ENCODE results near the gene ERF. TPM values are rescaled to one million over a fixed set of nuclear protein-coding genes. Genes with fewer than 3 reads are reported as not detected.

The ERF gene
- total and polyA plus RNA-seq, 2 donors (not counting 3 experiments of a cell fraction or from before 2014, with no cell fraction given), result 102 to 117 TPM

DNA sequence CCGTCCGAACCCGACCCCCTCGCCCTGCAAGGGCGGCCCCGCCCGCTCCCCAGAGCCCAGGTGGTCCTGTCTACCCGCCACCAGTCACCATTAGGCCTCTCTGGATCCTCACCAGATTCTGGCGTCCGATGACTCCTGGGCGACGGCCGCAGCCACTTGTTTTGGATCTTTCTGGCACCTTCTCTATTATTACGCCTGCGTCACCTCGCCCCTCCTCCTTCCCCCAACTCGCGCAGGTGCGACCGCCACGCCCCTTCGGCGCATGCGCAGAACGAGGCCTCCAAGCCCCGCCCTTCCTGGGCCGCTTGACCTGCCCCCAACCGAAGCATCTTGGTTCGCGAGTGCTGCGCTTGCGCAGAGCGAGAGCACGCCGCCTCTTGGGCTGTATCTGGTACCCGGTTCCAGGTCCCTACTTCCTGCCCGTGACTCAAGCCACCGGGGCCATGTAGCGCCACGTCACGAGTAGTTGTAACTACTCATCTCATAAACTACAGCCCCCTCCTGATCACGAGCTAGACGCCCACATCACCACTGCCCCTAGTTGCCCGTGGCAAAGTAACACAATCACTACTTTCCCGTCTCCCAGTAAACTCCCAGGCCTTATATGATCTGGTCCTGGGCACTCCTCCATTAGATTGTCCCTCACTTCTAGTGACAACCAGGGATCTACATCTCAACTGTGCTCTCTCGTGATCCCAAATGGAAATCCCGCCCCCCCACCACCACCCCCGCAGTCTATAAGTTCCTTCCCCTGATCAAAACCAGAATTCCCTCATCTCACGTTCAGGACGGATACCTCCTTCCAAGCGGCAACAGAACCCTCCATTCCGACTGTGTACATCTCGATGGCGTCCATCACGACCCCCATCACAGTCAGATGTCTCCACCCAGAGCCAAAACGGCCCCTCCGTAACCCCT, 37.1 kb downstream of the ERF start, which contains the start of gene DEDD2:
Gene DEDD2, minus strand, starts transcription at position 158 of the 918 bp plus-strand sequence. CDS start 670 bp downstream, outside the sequence.
- TF ChIP-seq POLR2A (IDR thresholded peaks at IDR 0.05; ENCODE audit: low read depth, low read length) (peak; percentile 71), MYC (IDR thresholded peaks at IDR 0.05; ENCODE audit: low read depth, low read length) (no peak), POLR2AphosphoS5 (IDR thresholded peaks at IDR 0.05; ENCODE audit: insufficient read depth, low read depth, low read length) (no peak), JUN (IDR thresholded peaks at IDR 0.05; ENCODE audit: borderline replicate concordance, insufficient read depth, insufficient read length, low read depth) (peak; percentile 41)
- TF ChIP-seq, protein P1, sequence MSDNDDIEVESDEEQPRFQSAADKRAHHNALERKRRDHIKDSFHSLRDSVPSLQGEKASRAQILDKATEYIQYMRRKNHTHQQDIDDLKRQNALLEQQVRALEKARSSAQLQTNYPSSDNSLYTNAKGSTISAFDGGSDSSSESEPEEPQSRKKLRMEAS (IDR thresholded peaks at IDR 0.05; ENCODE audit: insufficient read depth, insufficient read length), result peak; percentile 34
- H3K4me3 ChIP-seq (replicated peaks in 1 of 3; ENCODE audit: insufficient read depth in 1 of 3, low read depth in 1 of 3, low read length in 3 of 3), result peak within 1 kb of the TSS; percentile 64 to 81 (median 71)
- H3K9me1 ChIP-seq (replicated peaks; ENCODE audit: control insufficient read depth, extremely low read depth, insufficient read depth, low read length), result no peaks in the 10 kb centered on the region
- no peaks in the 10 kb centered on the region for H3K9me3 ChIP-seq (replicated peaks; ENCODE audit: control insufficient read depth, insufficient read depth, low read length)
- FAIRE-seq (peak; percentile 98), DNase-seq (ENCODE audit: low read depth, low spot score) (peak; percentile 96)
- peaks cover 39% of the 10 kb centered on the region for H3K79me2 ChIP-seq (ENCODE audit: control insufficient read depth, insufficient read depth, low read length)
- H3K27me3 ChIP-seq (ENCODE audit: control insufficient read depth in 2 of 2, insufficient read depth in 2 of 2, low read length in 2 of 2), result no peaks in the 10 kb centered on the region
- H3K36me3 ChIP-seq (ENCODE audit: control insufficient read depth in 2 of 2, extremely low read depth in 1 of 2, insufficient read depth in 2 of 2, low read length in 2 of 2), result peaks cover 0 to 5% of the 10 kb centered on the region in 2 experiments
- POLR2A ChIA-PET, result no interaction called here
- H3K4me2 ChIP-seq (ENCODE audit: insufficient read depth, low read length), result peak within 1 kb of the TSS; percentile 51
- peak within 1 kb of the TSS; percentile 90 for H3K27ac ChIP-seq (ENCODE audit: insufficient read depth, low read depth, low read length)
- CTCF ChIA-PET, result interaction anchor here (0.8 to 2.0 kb wide), 5 partner anchors 12 to 104 kb away, joined by 3 to 9 read pairs (median 3); no protein-coding TSS in a partner anchor
- peak within 1 kb of the TSS; percentile 89 for H2AFZ ChIP-seq (ENCODE audit: low read depth, low read length)
- intact Hi-C loops (cut with micrococcal nuclease), result loop anchor here (1.0 to 2.0 kb wide), 3 partner anchors 63 to 108 kb away; partner anchors contain the start of genes MEGF8, PAFAH1B3 and PRR19
- no peaks in the 10 kb centered on the region for H4K20me1 ChIP-seq (replicated peaks; ENCODE audit: control insufficient read depth, extremely low read depth, insufficient read depth, low read length)
- TSS peak; percentile 55 for BruUV-seq (replicated peaks)
- H3K9ac ChIP-seq (replicated peaks; ENCODE audit: extremely low read depth, insufficient read depth, low read length), result peak within 1 kb of the TSS; percentile 80
- H3K4me1 ChIP-seq (ENCODE audit: control insufficient read depth, extremely low read depth, insufficient read depth, low read length), result peaks cover 24% of the 10 kb centered on the region
- dilution Hi-C loops (cut with MboI; ENCODE audit: extremely low pct_ligation_motif_present, low sequenced_read_pairs), result no loop called here
